ES-I3 (cell line): ENCODE data around the gene KITLG.
"Not testable (repeated sequence)": the region's sequence is repeated elsewhere in the genome, so short reads cannot be mapped to it uniquely, and the experiment has no call there.

Experiments used
- H3K36me3 ChIP-seq: 2 replicates; pipeline ENCODE4 v1.6.1; 2013; ENCODE audit warnings: mild to moderate bottlenecking, low read length, control low read depth, moderate library complexity; ENCODE audit not compliant: insufficient read depth
- H3K4me1 ChIP-seq: 2 replicates; pipeline ENCODE4 v1.6.1; 2013; ENCODE audit warnings: mild to moderate bottlenecking, control low read depth, low read length; ENCODE audit not compliant: insufficient read depth
- H3K9ac ChIP-seq: 2 replicates; pipeline ENCODE4 v1.6.1; 2013; ENCODE audit warnings: low read depth, mild to moderate bottlenecking, low read length, moderate library complexity
- H3K9me3 ChIP-seq: 2 replicates; pipeline ENCODE4 v1.6.1; 2013; ENCODE audit warnings: mild to moderate bottlenecking, low read length, moderate library complexity; ENCODE audit not compliant: control insufficient read depth, insufficient read depth

Gene KITLG

GRCh38 chr12:88566430-88566829, 13.8 kb downstream of the KITLG start:
- H3K9me3 ChIP-seq, result no peaks in the 10 kb centered on the region
- peaks cover 33% of the 10 kb centered on the region for H3K4me1 ChIP-seq
- H3K36me3 ChIP-seq, result no peaks in the 10 kb centered on the region
- H3K9ac ChIP-seq, result no peak overlapping the region

GRCh38 chr12:88562846-88563582, 17.3 kb downstream of the KITLG start:
- H3K4me1 ChIP-seq, result peaks cover 36% of the 10 kb centered on the region
- no peak overlapping the region for H3K9ac ChIP-seq
- no peaks in the 10 kb centered on the region for H3K9me3 ChIP-seq
- no peaks in the 10 kb centered on the region for H3K36me3 ChIP-seq

GRCh38 chr12:88562151-88562550, 18.1 kb downstream of the KITLG start:
- no peaks in the 10 kb centered on the region for H3K9me3 ChIP-seq

GRCh38 chr12:88559772-88560171, 20.5 kb downstream of the KITLG start:
- peaks cover 33% of the 10 kb centered on the region for H3K4me1 ChIP-seq
- no peaks in the 10 kb centered on the region for H3K36me3 ChIP-seq
- no peaks in the 10 kb centered on the region for H3K9me3 ChIP-seq
- H3K9ac ChIP-seq, result no peak overlapping the region; the same call in 1 of the 2 replicates

More at GRCh38 chr12:88562151-88562550, 18.1 kb downstream of the KITLG start:
- Histone ChIP-seq H3K4me1 (peaks cover 35% of the 10 kb centered on the region), H3K36me3 (no peaks in the 10 kb centered on the region), H3K9ac (no peak overlapping the region)

GRCh38 chr12:88559199-88559598, 21.1 kb downstream of the KITLG start:
- no peaks in the 10 kb centered on the region for H3K36me3 ChIP-seq
- H3K4me1 ChIP-seq, result peaks cover 33% of the 10 kb centered on the region
- no peak overlapping the region for H3K9ac ChIP-seq
- no peaks in the 10 kb centered on the region for H3K9me3 ChIP-seq

GRCh38 chr12:88558340-88558867, 21.9 kb downstream of the KITLG start:
- Histone ChIP-seq H3K4me1 (peaks cover 37% of the 10 kb centered on the region), H3K9ac (no peak overlapping the region), H3K36me3 (no peaks in the 10 kb centered on the region), H3K9me3 (no peaks in the 10 kb centered on the region)

GRCh38 chr12:88556213-88556774, 24.0 kb downstream of the KITLG start:
- Histone ChIP-seq H3K9me3 (no peaks in the 10 kb centered on the region), H3K36me3 (no peaks in the 10 kb centered on the region), H3K4me1 (peaks cover 34% of the 10 kb centered on the region), H3K9ac (no peak overlapping the region)

- no peak overlapping the region for H3K9ac ChIP-seq
- H3K9me3 ChIP-seq, result no peaks in the 10 kb centered on the region
- H3K36me3 ChIP-seq, result no peaks in the 10 kb centered on the region
- H3K4me1 ChIP-seq, result peaks cover 24% of the 10 kb centered on the region
Observed at GRCh38 chr12:88553941-88554658, 26.2 kb downstream of the KITLG start.

GRCh38 chr12:88552610-88553079, 27.6 kb downstream of the KITLG start:
- Histone ChIP-seq H3K9me3 (no peaks in the 10 kb centered on the region; the same call in 1 of the 2 replicates), H3K36me3 (no peaks in the 10 kb centered on the region), H3K9ac (no peak overlapping the region), H3K4me1 (peaks cover 22% of the 10 kb centered on the region)

- Histone ChIP-seq H3K9ac (no peak overlapping the region), H3K9me3 (no peaks in the 10 kb centered on the region; the same call in 1 of the 2 replicates), H3K36me3 (no peaks in the 10 kb centered on the region), H3K4me1 (peaks cover 17% of the 10 kb centered on the region)
Observed at GRCh38 chr12:88549929-88550328, 30.3 kb downstream of the KITLG start.

GRCh38 chr12:88547949-88548348, 32.3 kb downstream of the KITLG start:
- not testable (repeated sequence) for H3K36me3 ChIP-seq, H3K9ac ChIP-seq, H3K9me3 ChIP-seq, H3K4me1 ChIP-seq

GRCh38 chr12:88546853-88547252, 33.4 kb downstream of the KITLG start:
- Histone ChIP-seq H3K9ac (no peak overlapping the region), H3K9me3 (no peaks in the 10 kb centered on the region; the same call in 1 of the 2 replicates), H3K36me3 (no peaks in the 10 kb centered on the region), H3K4me1 (peaks cover 9% of the 10 kb centered on the region; the same call in 1 of the 2 replicates)

- H3K9me3 ChIP-seq, result no peaks in the 10 kb centered on the region; the same call in 1 of the 2 replicates
- H3K4me1 ChIP-seq, result peaks cover 9% of the 10 kb centered on the region; the same call in 1 of the 2 replicates
- H3K9ac ChIP-seq, result no peak overlapping the region
- no peaks in the 10 kb centered on the region for H3K36me3 ChIP-seq
Observed at GRCh38 chr12:88546226-88546625, 34.0 kb downstream of the KITLG start.
